PC-3 (cell line): ENCODE measurements around the gene USP34. TPM values are rescaled to one million over a fixed set of nuclear protein-coding genes. Genes with fewer than 3 reads are reported as not detected.

Experiments
- ATAC-seq: fragments of 200-7000 bp; cut with Tn5 transposase; 2 replicates; pipeline ENCODE4 v1.9.1; 2020; ENCODE audit warnings: mild to moderate bottlenecking, moderate library complexity
- BruUV-seq: library from RNA; stranded (reverse); fragments of 400-500 nt; replicated peaks from 2 replicates; lab custom pipeline; 2021; lab: Mats Ljungman, UMichigan
- CTCF ChIA-PET: fragments of 300-600 bp; sonication (Branson Sonifier 250); formaldehyde crosslinking; loops from one replicate; lab custom pipeline; 2022; ENCODE audit warnings: antibody characterized with exemption; lab: Charles Lee
- POLR2A ChIA-PET: fragments of 300-600 bp; sonication (Branson Sonifier 250); formaldehyde crosslinking; loops from one replicate; lab custom pipeline; 2022; ENCODE audit warnings: antibody characterized with exemption; ENCODE audit not compliant: unreplicated experiment; lab: Charles Lee
- DNase-seq: peaks from one replicate; pipeline ENCODE4 v3.0.0-alpha.2; 2015
- H2AFZ ChIP-seq: fragments of 300-600 bp; sonication (generic); 2 replicates; pipeline ENCODE4 v1.6.0; 2016; ENCODE audit warnings: antibody characterized with exemption, low read length
- H3F3A ChIP-seq: fragments of 300-600 bp; sonication (generic); one replicate; pipeline ENCODE4 v1.6.0; 2017; ENCODE audit warnings: antibody characterized with exemption, low read length, control low read depth, mild to moderate bottlenecking; ENCODE audit not compliant: unreplicated experiment
- H3K27ac ChIP-seq: fragments of 300-600 bp; sonication (generic); 2 replicates; pipeline ENCODE4 v1.5.1; 2016; ENCODE audit warnings: mild to moderate bottlenecking, low read length
- H3K27me3 ChIP-seq: fragments of 300-600 bp; sonication (generic); 2 replicates; pipeline ENCODE4 v1.6.1; 2016; ENCODE audit warnings: low read length, mixed read lengths
- H3K36me3 ChIP-seq: fragments of 300-600 bp; sonication (generic); 2 replicates; pipeline ENCODE4 v1.6.1; 2016; ENCODE audit warnings: low read depth, mixed run types, low read length, mixed read lengths
- H3K4me1 ChIP-seq: fragments of 300-600 bp; sonication (generic); 2 replicates; pipeline ENCODE4 v1.5.1; 2016; ENCODE audit warnings: low read length; ENCODE audit not compliant: insufficient read depth
- H3K4me2 ChIP-seq: fragments of 300-600 bp; sonication (generic); 2 replicates; pipeline ENCODE4 v1.6.0; 2016; ENCODE audit warnings: low read length
- H3K4me3 ChIP-seq: fragments of 300-600 bp; sonication (generic); 2 replicates; pipeline ENCODE4 v1.5.1; 2016; ENCODE audit warnings: mild to moderate bottlenecking, low read length, mixed read lengths
- H3K79me2 ChIP-seq: fragments of 300-600 bp; sonication (generic); 2 replicates; pipeline ENCODE4 v1.6.1; 2017; ENCODE audit warnings: low read length, mixed read lengths
- H3K9ac ChIP-seq: fragments of 300-600 bp; sonication (generic); 2 replicates; pipeline ENCODE4 v1.6.0; 2016; ENCODE audit warnings: mild to moderate bottlenecking, low read length
- H3K9me2 ChIP-seq: fragments of 300-600 bp; sonication (generic); replicated peaks from 2 replicates; pipeline ENCODE4 v1.6.1; 2016; ENCODE audit warnings: mixed run types, low read length, mixed read lengths
- H3K9me3 ChIP-seq: fragments of 300-600 bp; sonication (generic); 2 replicates; pipeline ENCODE4 v1.6.1; 2016; ENCODE audit warnings: low read length, mixed read lengths
- H4K20me1 ChIP-seq: fragments of 300-600 bp; sonication (generic); 2 replicates; pipeline ENCODE4 v1.6.1; 2016; ENCODE audit warnings: low read length, mixed read lengths
- EZH2 ChIP-seq: fragments of 300-600 bp; sonication (generic); IDR thresholded peaks from one replicate; pipeline ENCODE4 v1.6.1; 2017; ENCODE audit warnings: antibody characterized with exemption, mild to moderate bottlenecking, low read length; ENCODE audit not compliant: unreplicated experiment
- EZH2phosphoT487 ChIP-seq: fragments of 300-600 bp; sonication (generic); IDR thresholded peaks from 2 replicates; pipeline ENCODE4 v1.6.1; 2018; ENCODE audit warnings: mild to moderate bottlenecking, antibody characterized with exemption, low read length, borderline replicate concordance
- intact Hi-C: fragments of 100-400 bp; cut with micrococcal nuclease; formaldehyde crosslinking; loops from 2 replicates; pipeline ENCODE4 v1.9.0; 2023
- total RNA-seq: library from RNA; depleted of rRNA; stranded (reverse); fragments of >200 nt; gene quantifications from 2 replicates; pipeline ENCODE4 v1.2.3, GENCODE V29; 2014
- TF ChIP-seq, protein P1 (sequence below): fragments of 300-600 bp; sonication (generic); conservative IDR thresholded peaks from 2 replicates; pipeline ENCODE4 v1.5.1; 2017; ENCODE audit warnings: antibody characterized with exemption, low read depth, mild to moderate bottlenecking, low read length

Gene USP34
- total RNA-seq, 1 experiment from 2014 or later: 67.1 TPM

DNA sequence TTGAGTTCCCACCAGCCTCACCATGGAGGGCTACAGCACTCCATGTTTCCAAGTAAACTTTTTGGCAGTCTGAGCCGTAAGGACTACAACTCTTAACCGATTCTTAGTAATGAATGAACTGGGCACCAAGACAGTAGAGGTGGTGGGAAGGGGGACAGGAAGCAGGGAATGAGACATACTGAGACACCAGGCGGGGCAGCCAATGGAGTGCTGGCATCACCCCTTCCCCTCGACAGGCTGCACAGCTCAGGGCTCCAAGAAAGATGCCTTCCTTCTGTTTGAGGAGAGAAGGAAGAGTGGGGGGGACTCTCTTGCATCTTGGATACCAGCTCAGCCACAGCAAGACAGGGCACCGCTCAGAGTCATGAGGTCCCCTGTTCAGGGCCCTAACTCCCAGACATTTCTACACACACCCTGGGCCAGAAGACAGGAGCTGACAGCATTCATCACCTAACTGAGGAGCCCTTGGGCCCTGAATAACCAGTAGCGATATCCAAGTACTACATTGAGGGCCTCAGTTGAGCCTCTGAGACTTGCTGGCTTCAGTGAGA, 45.2 kb downstream of the USP34 start:
- H3K4me2 ChIP-seq: peak overlapping the region; percentile 29; the same call in 1 of the 2 replicates
- H3K4me1 ChIP-seq: peaks cover 38% of the 10 kb centered on the region
- H3K27ac ChIP-seq: peak overlapping the region; percentile 86
- H4K20me1 ChIP-seq: peaks cover 10% of the 10 kb centered on the region; the same call in 1 of the 2 replicates
- ChIA-PET CTCF (no interaction called here), POLR2A (no interaction called here)
- no peaks in the 10 kb centered on the region for H3K36me3 ChIP-seq
- H3K27me3 ChIP-seq: no peaks in the 10 kb centered on the region
- ATAC-seq (peak; percentile 47), DNase-seq (peak; percentile 51)
- no peak overlapping the region for H3K4me3 ChIP-seq
- BruUV-seq: no TSS peak
- H3K9me3 ChIP-seq: no peaks in the 10 kb centered on the region
- intact Hi-C loops: loop anchor here (5.0 kb wide), 1 partner anchor 52 kb away; no protein-coding TSS in a partner anchor
- H3F3A ChIP-seq: peaks cover 7% of the 10 kb centered on the region
- peaks cover 96% of the 10 kb centered on the region for H3K79me2 ChIP-seq
- H2AFZ ChIP-seq: no peak overlapping the region
- TF ChIP-seq, protein P1, sequence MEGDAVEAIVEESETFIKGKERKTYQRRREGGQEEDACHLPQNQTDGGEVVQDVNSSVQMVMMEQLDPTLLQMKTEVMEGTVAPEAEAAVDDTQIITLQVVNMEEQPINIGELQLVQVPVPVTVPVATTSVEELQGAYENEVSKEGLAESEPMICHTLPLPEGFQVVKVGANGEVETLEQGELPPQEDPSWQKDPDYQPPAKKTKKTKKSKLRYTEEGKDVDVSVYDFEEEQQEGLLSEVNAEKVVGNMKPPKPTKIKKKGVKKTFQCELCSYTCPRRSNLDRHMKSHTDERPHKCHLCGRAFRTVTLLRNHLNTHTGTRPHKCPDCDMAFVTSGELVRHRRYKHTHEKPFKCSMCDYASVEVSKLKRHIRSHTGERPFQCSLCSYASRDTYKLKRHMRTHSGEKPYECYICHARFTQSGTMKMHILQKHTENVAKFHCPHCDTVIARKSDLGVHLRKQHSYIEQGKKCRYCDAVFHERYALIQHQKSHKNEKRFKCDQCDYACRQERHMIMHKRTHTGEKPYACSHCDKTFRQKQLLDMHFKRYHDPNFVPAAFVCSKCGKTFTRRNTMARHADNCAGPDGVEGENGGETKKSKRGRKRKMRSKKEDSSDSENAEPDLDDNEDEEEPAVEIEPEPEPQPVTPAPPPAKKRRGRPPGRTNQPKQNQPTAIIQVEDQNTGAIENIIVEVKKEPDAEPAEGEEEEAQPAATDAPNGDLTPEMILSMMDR: no peak
- TF ChIP-seq EZH2phosphoT487 (no peak), EZH2 (no peak)
- H3K9ac ChIP-seq: no peak overlapping the region
- no peaks in the 10 kb centered on the region for H3K9me2 ChIP-seq

DNA sequence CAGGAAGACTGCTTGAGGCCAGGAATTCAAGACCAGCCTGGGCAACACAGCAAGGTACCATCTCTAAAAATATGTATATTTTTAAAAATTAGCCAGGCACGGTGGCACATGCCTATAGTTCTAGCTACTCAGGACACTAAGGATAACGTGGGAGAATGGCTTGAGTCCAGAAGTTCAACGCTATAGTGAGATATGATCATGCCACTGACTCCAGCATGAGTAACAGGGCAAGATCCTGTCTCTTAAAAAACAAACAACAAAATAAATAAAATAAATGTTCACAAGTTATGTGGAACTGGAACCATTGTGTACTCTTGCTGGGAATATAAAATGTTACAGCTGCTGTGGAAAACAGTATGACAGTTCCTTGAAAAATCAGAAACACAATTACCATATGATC, 47.2 kb downstream of the USP34 start:
- peak overlapping the region; percentile 86 for H3K27ac ChIP-seq
- peaks cover 20% of the 10 kb centered on the region; the same call in 1 of the 2 replicates for H4K20me1 ChIP-seq
- CTCF ChIA-PET: no interaction called here
- peak overlapping the region; percentile 20 for H3K4me3 ChIP-seq
- peaks cover 7% of the 10 kb centered on the region for H3F3A ChIP-seq
- peaks cover 97% of the 10 kb centered on the region for H3K79me2 ChIP-seq
- H3K27me3 ChIP-seq: no peaks in the 10 kb centered on the region
- intact Hi-C loops: loop anchor here (5.0 kb wide), 1 partner anchor 44 kb away; no protein-coding TSS in a partner anchor
- H3K36me3 ChIP-seq: no peaks in the 10 kb centered on the region
- POLR2A ChIA-PET: no interaction called here
- BruUV-seq: no TSS peak
- H3K9ac ChIP-seq: peak overlapping the region; percentile 63
- no peak for TF ChIP-seq EZH2
- TF ChIP-seq, protein P1: no peak
- TF ChIP-seq EZH2phosphoT487: no peak
- H3K9me2 ChIP-seq: no peaks in the 10 kb centered on the region
- peak overlapping the region; percentile 72 for H3K4me2 ChIP-seq
- H3K4me1 ChIP-seq: peaks cover 42% of the 10 kb centered on the region
- H2AFZ ChIP-seq: no peak overlapping the region
- peak; percentile 94 for DNase-seq
- no peaks in the 10 kb centered on the region for H3K9me3 ChIP-seq
- ATAC-seq: peak; percentile 79

DNA sequence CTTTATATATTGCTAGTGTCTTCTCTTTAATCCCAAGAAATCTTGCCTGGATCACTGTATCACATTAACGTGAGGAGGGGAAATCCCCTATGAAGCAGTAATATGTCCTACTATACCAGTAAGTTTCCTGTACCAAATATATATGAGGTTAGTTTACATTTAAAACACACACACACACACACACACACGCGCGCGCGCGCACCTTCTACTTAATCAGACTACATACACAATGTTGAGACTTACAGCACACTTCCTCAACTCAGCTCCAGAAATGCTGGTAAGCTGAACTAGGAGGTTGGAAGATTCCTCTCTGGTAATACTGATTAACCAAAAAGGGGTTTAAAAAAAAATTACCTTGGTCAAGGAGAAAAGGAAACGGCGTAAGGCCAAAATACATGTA, 49.3 kb downstream of the USP34 start:
- no peak overlapping the region for H3K9ac ChIP-seq
- POLR2A ChIA-PET: no interaction called here
- no peak overlapping the region for H2AFZ ChIP-seq
- H3K4me3 ChIP-seq: no peak overlapping the region
- H4K20me1 ChIP-seq: peaks cover 20% of the 10 kb centered on the region; the same call in 1 of the 2 replicates
- DNase-seq (no peak), ATAC-seq (no peak)
- H3K27me3 ChIP-seq: no peaks in the 10 kb centered on the region
- peaks cover 42% of the 10 kb centered on the region for H3K4me1 ChIP-seq
- H3F3A ChIP-seq: peaks cover 7% of the 10 kb centered on the region
- peaks cover 3% of the 10 kb centered on the region; the same call in 1 of the 2 replicates for H3K36me3 ChIP-seq
- no peaks in the 10 kb centered on the region for H3K9me2 ChIP-seq
- CTCF ChIA-PET: no interaction called here
- H3K9me3 ChIP-seq: no peaks in the 10 kb centered on the region
- H3K27ac ChIP-seq: no peak overlapping the region
- TF ChIP-seq, protein P1: no peak
- TF ChIP-seq EZH2 (no peak), EZH2phosphoT487 (no peak)
- no TSS peak for BruUV-seq
- H3K4me2 ChIP-seq: no peak overlapping the region
- peaks cover 88% of the 10 kb centered on the region for H3K79me2 ChIP-seq
- intact Hi-C loops: loop anchor here (5.0 kb wide), 1 partner anchor 46 kb away; no protein-coding TSS in a partner anchor
